B cell (primary cell): ENCODE measurements around the gene FRAT2. TPM values are rescaled to one million over a fixed set of nuclear protein-coding genes. Genes with fewer than 3 reads are reported as not detected.

Experiments used
- ATAC-seq: fragments of 200-7000 bp; cut with Tn5 transposase; one replicate; pipeline ENCODE4 v1.10.0; 2021; ENCODE audit warnings: low read depth, mild to moderate bottlenecking, moderate number of reproducible peaks, moderate library complexity
- CTCF ChIA-PET: fragments of 350-600 bp; sonication (Branson Sonifier 250); formaldehyde crosslinking; loops from one replicate; lab custom pipeline; 2021; ENCODE audit warnings: antibody characterized with exemption, inconsistent platforms; lab: Charles Lee
- POLR2A ChIA-PET: fragments of 350-600 bp; sonication (Branson Sonifier 250); formaldehyde crosslinking; loops from one replicate; lab custom pipeline; 2021; ENCODE audit warnings: antibody characterized with exemption; lab: Charles Lee
- DNase-seq: peaks from one replicate; pipeline ENCODE4 v3.0.0; 2013
- H2AFZ ChIP-seq: 2 replicates; pipeline ENCODE4 v1.6.1; 2012; ENCODE audit warnings: mild to moderate bottlenecking, low read depth, low read length; ENCODE audit not compliant: insufficient read depth, poor library complexity, severe bottlenecking
- H3K27ac ChIP-seq, 2 donors: 1 replicate in 1 of 2; 2 replicates in 1 of 2; pipeline ENCODE4 v1.5.1; 2012 to 2013; ENCODE audit warnings: low read length in 2 of 2, mild to moderate bottlenecking in 2 of 2, moderate library complexity in 1 of 2
- H3K27me3 ChIP-seq, 4 experiments: fragments of 200-600 bp in 1 of 4; sonication (generic) in 1 of 4; replicated peaks in 1 of 4; 1 replicate in 2 of 4; 2 replicates in 2 of 4; pipeline versions ENCODE4 v1.6.1 to v1.7.0; 2013 to 2016; ENCODE audit warnings: low read length in 3 of 4, mild to moderate bottlenecking in 2 of 4, mixed read lengths in 1 of 4, moderate library complexity in 1 of 4; ENCODE audit not compliant: insufficient read depth in 4 of 4, control insufficient read depth in 3 of 4; ENCODE audit errors: control extremely low read depth in 1 of 4
- H3K36me3 ChIP-seq, 2 experiments: replicated peaks in 1 of 2; 1 replicate in 1 of 2; 2 replicates in 1 of 2; pipeline versions ENCODE4 v1.6.1 to v1.7.1; 2013; ENCODE audit warnings: low read length in 1 of 2; ENCODE audit not compliant: insufficient read depth in 2 of 2, control insufficient read depth in 1 of 2; ENCODE audit errors: control extremely low read depth in 1 of 2, extremely low read depth in 1 of 2
- H3K4me1 ChIP-seq, 2 donors: fragments of 200-600 bp in 1 of 2; sonication (generic) in 1 of 2; 1 replicate in 1 of 2; 2 replicates in 1 of 2; pipeline versions ENCODE4 v1.5.1 to v1.6.1; 2013 to 2017; ENCODE audit warnings: low read length in 2 of 2; ENCODE audit not compliant: control insufficient read depth in 2 of 2, insufficient read depth in 2 of 2
- H3K4me2 ChIP-seq: replicated peaks from 2 replicates; pipeline ENCODE3; 2012; ENCODE audit warnings: mild to moderate bottlenecking, low read depth, low read length; ENCODE audit not compliant: poor library complexity, severe bottlenecking
- H3K4me3 ChIP-seq, 5 experiments: fragments of 200-600 bp in 1 of 5; sonication (generic) in 1 of 5; 1 replicate in 3 of 5; 2 replicates in 2 of 5; pipeline versions ENCODE4 v1.5.1 to v1.7.0; 2011 to 2016; ENCODE audit warnings: low read length in 4 of 5, mild to moderate bottlenecking in 4 of 5, low read depth in 2 of 5, control low read depth in 1 of 5, moderate library complexity in 1 of 5; ENCODE audit not compliant: insufficient read depth in 1 of 5; ENCODE audit errors: control extremely low read depth in 1 of 5, extremely low read depth in 1 of 5
- H3K79me2 ChIP-seq: fragments of 200-600 bp; sonication (generic); one replicate; pipeline ENCODE4 v1.6.0; 2016; ENCODE audit warnings: low read length; ENCODE audit not compliant: control insufficient read depth, insufficient read depth
- H3K9ac ChIP-seq: fragments of 200-600 bp; sonication (generic); 2 replicates; pipeline ENCODE4 v1.6.1; 2017; ENCODE audit warnings: mild to moderate bottlenecking, low read length, moderate library complexity
- H3K9me3 ChIP-seq, 3 donors: one replicate each; pipeline versions ENCODE4 v1.6.1 to v1.7.1; 2013; ENCODE audit warnings: low read length in 2 of 3; ENCODE audit not compliant: control insufficient read depth in 2 of 3, insufficient read depth in 1 of 3; ENCODE audit errors: control extremely low read depth in 1 of 3
- H4K20me1 ChIP-seq: 2 replicates; pipeline ENCODE4 v1.6.0; 2012; ENCODE audit warnings: mild to moderate bottlenecking, low read length; ENCODE audit not compliant: insufficient read depth, control insufficient read depth, poor library complexity, severe bottlenecking
- H3K27ac Mint-ChIP-seq: one replicate; pipeline ENCODE4 v1.8.0; 2021; ENCODE audit warnings: mixed read lengths
- H3K27me3 Mint-ChIP-seq: one replicate; pipeline ENCODE4 v1.8.0; 2021; ENCODE audit warnings: mixed read lengths
- H3K4me1 Mint-ChIP-seq: one replicate; pipeline ENCODE4 v1.8.0; 2021; ENCODE audit warnings: mixed read lengths
- H3K4me3 Mint-ChIP-seq: one replicate; pipeline ENCODE4 v1.8.0; 2021; ENCODE audit warnings: mixed read lengths
- H3K9me3 Mint-ChIP-seq: one replicate; pipeline ENCODE4 v1.8.0; 2022; ENCODE audit warnings: mixed read lengths; ENCODE audit not compliant: insufficient read depth
- EZH2 ChIP-seq: IDR thresholded peaks from 2 replicates; pipeline ENCODE4 v1.6.1; 2012; ENCODE audit warnings: borderline replicate concordance, low read depth, mild to moderate bottlenecking, moderate library complexity, low read length; ENCODE audit not compliant: insufficient read depth, poor library complexity, severe bottlenecking
- WGBS: methylation state at CpG from one replicate; pipeline ENCODE4 v1.1.5; 2013; ENCODE audit warnings: missing lambda C conversion rate; ENCODE audit not compliant: insufficient coverage; 5-methylcytosine and 5-hydroxymethylcytosine counted together
- intact Hi-C: fragments of 100-400 bp; cut with micrococcal nuclease; formaldehyde crosslinking; loops from one replicate; pipeline ENCODE4 v1.10.0; 2022
- polyA plus RNA-seq: library from polyadenylated mRNA; depleted of rRNA; stranded (reverse); fragments of >200 nt; gene quantifications from 2 replicates; pipeline ENCODE4 v1.2.3, GENCODE V29; 2012
- total RNA-seq, 2 donors: library from RNA; stranded (reverse); fragments of 120-200 nt in 1 of 2; gene quantifications; 1 replicate in 1 of 2; 2 replicates in 1 of 2; pipeline versions ENCODE4 v1.2.3 to v1.2.4, GENCODE V29; 2013 to 2022
- TF ChIP-seq, protein P1 (sequence below): fragments of 200-600 bp; IDR thresholded peaks from one replicate; pipeline ENCODE4 v1.8.0; 2022; ENCODE audit warnings: antibody characterized with exemption, mild to moderate bottlenecking

Gene FRAT2
- total and polyA plus RNA-seq, 2 donors (not counting 1 experiment from before 2014, with no cell fraction given), result 4.9 to 30.2 TPM

DNA sequence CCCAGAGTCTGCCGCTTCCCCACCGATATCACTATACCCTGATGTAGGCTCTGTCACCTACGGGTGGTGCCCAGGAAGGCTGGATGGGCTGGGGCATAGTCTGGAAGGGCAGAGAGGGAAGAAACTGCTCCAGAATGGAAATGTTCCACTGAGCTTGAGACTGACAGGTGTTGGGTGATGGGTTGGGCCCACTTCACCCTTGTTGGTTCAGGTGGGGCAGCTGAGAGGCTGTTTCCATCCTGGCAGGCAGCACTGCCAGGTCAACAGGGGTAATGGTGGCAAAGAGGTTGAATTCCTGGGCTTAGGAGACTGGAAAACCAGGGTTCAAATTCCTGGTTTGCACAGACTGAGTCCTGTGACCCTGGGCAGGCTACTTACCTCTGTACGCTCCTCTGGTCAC lies 28.5 kb upstream of the FRAT2 start:
- ChIA-PET POLR2A (no interaction called here), CTCF (no interaction called here)
- H2AFZ ChIP-seq, result no peak overlapping the region

DNA sequence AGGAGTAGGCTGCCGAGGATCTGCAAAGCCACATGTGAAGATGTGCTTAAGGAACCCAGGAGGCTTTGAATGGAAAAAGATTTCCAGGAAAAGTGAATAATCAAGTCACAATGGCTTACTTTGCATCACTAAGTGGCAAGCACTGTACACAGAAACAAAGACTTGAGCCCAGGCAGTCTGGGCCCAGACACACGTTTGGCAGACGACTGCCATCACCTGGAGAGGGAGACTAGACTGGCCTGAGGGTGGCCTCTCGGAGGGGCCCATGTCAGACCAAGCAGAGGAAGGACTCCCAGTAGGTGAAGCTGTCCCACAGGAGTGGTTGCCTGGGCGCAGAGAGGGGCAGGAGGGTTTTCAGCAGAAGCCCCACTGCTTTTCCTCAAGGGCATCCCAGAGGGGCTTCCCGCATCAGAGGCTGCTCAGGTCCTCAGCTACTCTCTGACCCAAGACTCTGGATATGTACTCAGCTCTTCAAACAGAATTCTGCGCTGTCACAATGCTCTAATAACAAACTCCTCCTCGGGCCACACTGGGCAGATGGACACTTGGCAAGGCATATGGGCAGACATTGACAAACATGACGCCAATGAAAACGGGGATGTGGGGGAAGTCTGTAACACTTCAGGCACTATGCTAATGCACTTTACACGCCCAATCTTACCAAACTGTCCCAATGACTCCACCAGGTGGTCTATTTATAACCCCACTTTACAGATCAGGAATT lies 27.9 kb upstream of the FRAT2 start:
- H4K20me1 ChIP-seq, result no peaks in the 10 kb centered on the region
- peaks cover 26 to 32% of the 10 kb centered on the region in 2 donors for H3K4me1 ChIP-seq
- H2AFZ ChIP-seq, result no peak overlapping the region
- H3K27ac Mint-ChIP-seq, result peak overlapping the region; percentile 28
- CTCF ChIA-PET, result no interaction called here
- POLR2A ChIA-PET, result no interaction called here
- peaks cover 0 to 7% (median 0%) of the 10 kb centered on the region in 3 donors for H3K9me3 ChIP-seq
- DNase-seq, result peak; percentile 30
- H3K4me1 Mint-ChIP-seq, result peaks cover 32% of the 10 kb centered on the region
- no peaks in the 10 kb centered on the region for H3K27me3 ChIP-seq
- intact Hi-C loops, result no loop called here
- no peaks in the 10 kb centered on the region for H3K79me2 ChIP-seq
- WGBS, result 96% methylated on average over 10 of the region's 11 CpGs
- no peaks in the 10 kb centered on the region for H3K27me3 Mint-ChIP-seq
- ATAC-seq, result no peak
- no peak overlapping the region for H3K27ac ChIP-seq
- no peaks in the 10 kb centered on the region for H3K9me3 Mint-ChIP-seq
- H3K4me3 Mint-ChIP-seq, result no peak overlapping the region
- no peak overlapping the region for H3K4me3 ChIP-seq
- H3K4me2 ChIP-seq, result no peak overlapping the region
- no peak for TF ChIP-seq EZH2
- TF ChIP-seq, protein P1, sequence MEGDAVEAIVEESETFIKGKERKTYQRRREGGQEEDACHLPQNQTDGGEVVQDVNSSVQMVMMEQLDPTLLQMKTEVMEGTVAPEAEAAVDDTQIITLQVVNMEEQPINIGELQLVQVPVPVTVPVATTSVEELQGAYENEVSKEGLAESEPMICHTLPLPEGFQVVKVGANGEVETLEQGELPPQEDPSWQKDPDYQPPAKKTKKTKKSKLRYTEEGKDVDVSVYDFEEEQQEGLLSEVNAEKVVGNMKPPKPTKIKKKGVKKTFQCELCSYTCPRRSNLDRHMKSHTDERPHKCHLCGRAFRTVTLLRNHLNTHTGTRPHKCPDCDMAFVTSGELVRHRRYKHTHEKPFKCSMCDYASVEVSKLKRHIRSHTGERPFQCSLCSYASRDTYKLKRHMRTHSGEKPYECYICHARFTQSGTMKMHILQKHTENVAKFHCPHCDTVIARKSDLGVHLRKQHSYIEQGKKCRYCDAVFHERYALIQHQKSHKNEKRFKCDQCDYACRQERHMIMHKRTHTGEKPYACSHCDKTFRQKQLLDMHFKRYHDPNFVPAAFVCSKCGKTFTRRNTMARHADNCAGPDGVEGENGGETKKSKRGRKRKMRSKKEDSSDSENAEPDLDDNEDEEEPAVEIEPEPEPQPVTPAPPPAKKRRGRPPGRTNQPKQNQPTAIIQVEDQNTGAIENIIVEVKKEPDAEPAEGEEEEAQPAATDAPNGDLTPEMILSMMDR, result no peak
- H3K36me3 ChIP-seq, result peaks cover 0 to 16% of the 10 kb centered on the region in 2 experiments
- no peak overlapping the region for H3K9ac ChIP-seq

More for the DNA sequence above, 28.5 kb upstream of the FRAT2 start:
- no peak for ATAC-seq
- Histone ChIP-seq H3K4me1 (peaks cover 26 to 32% of the 10 kb centered on the region in 2 donors), H3K9ac (no peak overlapping the region), H3K36me3 (peaks cover 0 to 16% of the 10 kb centered on the region in 2 experiments), H4K20me1 (no peaks in the 10 kb centered on the region), H3K9me3 (peaks cover 0 to 7% (median 0%) of the 10 kb centered on the region in 3 donors), H3K79me2 (no peaks in the 10 kb centered on the region), H3K27ac (no peak overlapping the region), H3K27me3 (no peaks in the 10 kb centered on the region), H3K4me3 (no peak overlapping the region), H3K4me2 (no peak overlapping the region)
- Mint-ChIP-seq H3K9me3 (no peaks in the 10 kb centered on the region), H3K27ac (no peak overlapping the region), H3K4me1 (peaks cover 32% of the 10 kb centered on the region), H3K4me3 (no peak overlapping the region), H3K27me3 (no peaks in the 10 kb centered on the region)
- 93% methylated on average over 2 of the region's 4 CpGs for WGBS
- intact Hi-C loops, result no loop called here
- DNase-seq, result peak; percentile 19
- TF ChIP-seq EZH2, result no peak
- TF ChIP-seq, protein P1, result no peak
